DOHH2 (cell line): ENCODE results near the gene MRPL40.

Experiments used
- EZH2phosphoT487 ChIP-seq: fragments of 200-600 bp; sonication (generic); IDR thresholded peaks from 2 replicates; pipeline ENCODE4 v1.6.1; 2017; ENCODE audit warnings: borderline replicate concordance, mild to moderate bottlenecking, antibody characterized with exemption, low read length, moderate library complexity, mixed read lengths
- TF ChIP-seq, protein P1 (sequence below): fragments of 200-600 bp; sonication (generic); IDR thresholded peaks from one replicate; pipeline ENCODE4 v1.5.1; 2014; ENCODE audit warnings: antibody characterized with exemption, mild to moderate bottlenecking, low read depth, low read length; ENCODE audit not compliant: poor library complexity, severe bottlenecking

DNA sequence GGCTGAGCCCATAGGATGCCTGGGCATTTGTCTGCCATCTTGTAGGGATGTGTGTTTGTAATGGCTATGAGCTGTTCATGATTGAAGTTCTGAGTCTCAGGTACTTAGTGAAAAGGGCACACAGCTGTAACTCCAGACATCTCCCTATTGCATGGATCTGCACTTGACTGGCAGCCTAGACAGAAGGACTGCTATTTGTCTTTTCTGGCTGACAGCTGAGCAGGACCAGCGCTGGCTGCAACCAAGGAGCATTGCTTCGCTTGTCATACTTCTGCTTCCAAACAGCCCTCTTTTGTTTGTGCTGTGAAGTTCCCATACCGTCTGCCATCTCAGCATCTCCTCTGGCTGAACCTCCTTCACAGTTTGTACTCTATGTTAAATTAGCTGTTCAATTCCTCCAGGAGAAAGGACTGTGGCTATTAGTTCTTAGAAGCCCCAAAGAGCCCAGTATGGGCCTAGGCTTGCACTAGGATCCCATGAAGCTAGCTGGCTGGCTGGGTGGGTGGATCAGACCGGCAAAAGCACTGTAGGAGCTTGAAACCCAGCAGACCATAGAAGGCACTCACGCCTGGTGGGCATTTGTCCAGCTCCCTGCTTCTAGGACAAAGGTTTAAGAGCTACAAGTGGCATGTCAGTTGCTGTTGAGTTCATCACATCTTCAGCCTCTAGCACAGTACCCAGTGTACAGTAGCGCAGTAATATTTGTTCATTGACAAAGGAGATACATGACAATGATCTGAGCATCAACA lies 21.2 kb upstream of the MRPL40 start:
- TF ChIP-seq, protein P1, sequence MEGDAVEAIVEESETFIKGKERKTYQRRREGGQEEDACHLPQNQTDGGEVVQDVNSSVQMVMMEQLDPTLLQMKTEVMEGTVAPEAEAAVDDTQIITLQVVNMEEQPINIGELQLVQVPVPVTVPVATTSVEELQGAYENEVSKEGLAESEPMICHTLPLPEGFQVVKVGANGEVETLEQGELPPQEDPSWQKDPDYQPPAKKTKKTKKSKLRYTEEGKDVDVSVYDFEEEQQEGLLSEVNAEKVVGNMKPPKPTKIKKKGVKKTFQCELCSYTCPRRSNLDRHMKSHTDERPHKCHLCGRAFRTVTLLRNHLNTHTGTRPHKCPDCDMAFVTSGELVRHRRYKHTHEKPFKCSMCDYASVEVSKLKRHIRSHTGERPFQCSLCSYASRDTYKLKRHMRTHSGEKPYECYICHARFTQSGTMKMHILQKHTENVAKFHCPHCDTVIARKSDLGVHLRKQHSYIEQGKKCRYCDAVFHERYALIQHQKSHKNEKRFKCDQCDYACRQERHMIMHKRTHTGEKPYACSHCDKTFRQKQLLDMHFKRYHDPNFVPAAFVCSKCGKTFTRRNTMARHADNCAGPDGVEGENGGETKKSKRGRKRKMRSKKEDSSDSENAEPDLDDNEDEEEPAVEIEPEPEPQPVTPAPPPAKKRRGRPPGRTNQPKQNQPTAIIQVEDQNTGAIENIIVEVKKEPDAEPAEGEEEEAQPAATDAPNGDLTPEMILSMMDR = no peak
- no peak for TF ChIP-seq EZH2phosphoT487
